H1 (cell line): ENCODE measurements around the gene DDX31. TPM values are rescaled to one million over a fixed set of nuclear protein-coding genes. Genes with fewer than 3 reads are reported as not detected.

Experiments used
- CTCF ChIA-PET: fragments of 300-600 bp; sonication (Branson Sonifier 250); formaldehyde crosslinking; loops from one replicate; lab custom pipeline; 2021; ENCODE audit not compliant: partially characterized antibody; lab: Charles Lee
- POLR2A ChIA-PET: fragments of 300-600 bp; sonication (Branson Sonifier 250); formaldehyde crosslinking; loops from one replicate; lab custom pipeline; 2021; ENCODE audit warnings: inconsistent platforms; ENCODE audit not compliant: partially characterized antibody; lab: Charles Lee
- DNase-seq, 2 experiments: peaks; one replicate each; pipeline versions ENCODE4 v3.0.0 to v3.0.0-alpha.2; 2010 to 2022; ENCODE audit warnings: low spot score in 2 of 2, low read depth in 1 of 2, mixed read lengths in 1 of 2
- FAIRE-seq: peaks from 2 replicates; lab custom pipeline; 2011; peaks lifted over from hg19 to GRCh38; lab: Jason Lieb, UNC
- H2AFZ ChIP-seq: 2 replicates; pipeline ENCODE4 v1.8.1; 2012; ENCODE audit warnings: low read length, inconsistent platforms
- H2AK5ac ChIP-seq: 2 replicates; pipeline ENCODE4 v1.6.1; 2013; ENCODE audit warnings: low read depth, low read length
- H2BK120ac ChIP-seq: replicated peaks from 2 replicates; pipeline ENCODE3; 2013; ENCODE audit warnings: low read depth, low read length, inconsistent platforms
- H2BK12ac ChIP-seq: 2 replicates; pipeline ENCODE4 v1.6.1; 2013; ENCODE audit warnings: low read depth, low read length
- H2BK15ac ChIP-seq: 2 replicates; pipeline ENCODE4 v1.6.1; 2013; ENCODE audit warnings: low read length
- H2BK20ac ChIP-seq: 2 replicates; pipeline ENCODE4 v1.6.1; 2013; ENCODE audit warnings: low read length
- H2BK5ac ChIP-seq: 2 replicates; pipeline ENCODE4 v1.6.1; 2013; ENCODE audit warnings: low read depth, low read length
- H3K14ac ChIP-seq: 2 replicates; pipeline ENCODE4 v1.6.1; 2013; ENCODE audit warnings: inconsistent platforms; ENCODE audit not compliant: insufficient read length
- H3K18ac ChIP-seq: 2 replicates; pipeline ENCODE4 v1.6.1; 2013; ENCODE audit warnings: low read length; ENCODE audit errors: extremely low read depth
- H3K23ac ChIP-seq: 2 replicates; pipeline ENCODE4 v1.6.1; 2013; ENCODE audit warnings: inconsistent platforms; ENCODE audit not compliant: insufficient read length
- H3K23me2 ChIP-seq: 2 replicates; pipeline ENCODE4 v1.6.1; 2013; ENCODE audit warnings: low read depth, low read length
- H3K27ac ChIP-seq: 2 replicates; pipeline ENCODE4 v1.6.1; 2011; ENCODE audit warnings: low read depth, low read length, inconsistent platforms
- H3K27me3 ChIP-seq, 4 experiments: replicated peaks in 1 of 4; 1 replicate in 1 of 4; 2 replicates in 3 of 4; pipeline versions ENCODE4 v1.6.1 to v1.8.1; 2011 to 2013; ENCODE audit warnings: low read length in 3 of 4, mild to moderate bottlenecking in 3 of 4, inconsistent platforms in 2 of 4, mixed read lengths in 2 of 4, moderate library complexity in 1 of 4; ENCODE audit not compliant: control insufficient read depth in 3 of 4, insufficient read depth in 3 of 4; ENCODE audit errors: extremely low read depth in 1 of 4
- H3K36me3 ChIP-seq, 4 experiments: 2 replicates each; pipeline versions ENCODE4 v1.6.1 to v1.8.1; 2011 to 2013; ENCODE audit warnings: mild to moderate bottlenecking in 4 of 4, low read length in 3 of 4, moderate library complexity in 2 of 4, control low read depth in 1 of 4, inconsistent platforms in 1 of 4; ENCODE audit not compliant: insufficient read depth in 4 of 4, control insufficient read depth in 2 of 4
- H3K4ac ChIP-seq: replicated peaks from 2 replicates; pipeline ENCODE3; 2013; ENCODE audit warnings: low read length, low read depth, mixed read lengths, inconsistent platforms; ENCODE audit not compliant: insufficient read length
- H3K4me1 ChIP-seq, 4 experiments: replicated peaks in 1 of 4; 1 replicate in 1 of 4; 2 replicates in 3 of 4; pipeline versions ENCODE4 v1.6.1 to v1.8.1; 2011 to 2013; ENCODE audit warnings: low read length in 3 of 4, inconsistent platforms in 2 of 4, mixed read lengths in 1 of 4; ENCODE audit not compliant: insufficient read depth in 4 of 4, control insufficient read depth in 3 of 4
- H3K4me2 ChIP-seq, 2 experiments: 2 replicates each; pipeline versions ENCODE4 v1.6.1 to v1.8.1; 2011 to 2013; ENCODE audit warnings: low read depth in 2 of 2, low read length in 2 of 2, control low read depth in 1 of 2, inconsistent platforms in 1 of 2, mild to moderate bottlenecking in 1 of 2; ENCODE audit not compliant: insufficient read depth in 1 of 2
- H3K4me3 ChIP-seq, 4 experiments: fragments of 200-600, 300-600 bp in 1 of 4; sonication (generic), shearing (Covaris generic), sonication (Bioruptor Twin) in 1 of 4; 2 replicates each; pipeline versions ENCODE4 v1.5.1 to v1.8.1; 2011 to 2016; ENCODE audit warnings: low read length in 4 of 4, low read depth in 3 of 4, control low read depth in 2 of 4, inconsistent platforms in 2 of 4, mild to moderate bottlenecking in 2 of 4, mixed read lengths in 1 of 4, moderate library complexity in 1 of 4; ENCODE audit not compliant: insufficient read depth in 2 of 4; ENCODE audit errors: extremely low read depth in 1 of 4
- H3K56ac ChIP-seq: replicated peaks from 2 replicates; pipeline ENCODE3; 2013; ENCODE audit warnings: low read depth, mild to moderate bottlenecking, mixed read lengths, low read length, inconsistent platforms; ENCODE audit not compliant: insufficient read length
- H3K79me1 ChIP-seq: 2 replicates; pipeline ENCODE4 v1.6.1; 2013; ENCODE audit warnings: low read depth, low read length, control low read depth
- H3K79me2 ChIP-seq, 2 experiments: 2 replicates each; pipeline versions ENCODE4 v1.6.1 to v1.8.1; 2012 to 2013; ENCODE audit warnings: low read length in 2 of 2, mild to moderate bottlenecking in 2 of 2, inconsistent platforms in 1 of 2; ENCODE audit not compliant: insufficient read depth in 2 of 2, control insufficient read depth in 1 of 2
- H3K9ac ChIP-seq, 4 experiments: replicated peaks in 1 of 4; 1 replicate in 1 of 4; 2 replicates in 3 of 4; pipeline versions ENCODE4 v1.6.1 to v1.8.1; 2011 to 2013; ENCODE audit warnings: low read depth in 3 of 4, low read length in 3 of 4, control low read depth in 2 of 4, mild to moderate bottlenecking in 2 of 4, moderate library complexity in 2 of 4, inconsistent platforms in 1 of 4; ENCODE audit errors: extremely low read depth in 1 of 4
- H3K9me3 ChIP-seq, 2 experiments: 2 replicates each; pipeline versions ENCODE4 v1.6.1 to v1.8.1; 2012 to 2013; ENCODE audit warnings: mild to moderate bottlenecking in 2 of 2, moderate library complexity in 2 of 2, control low read depth in 1 of 2, inconsistent platforms in 1 of 2, low read depth in 1 of 2, low read length in 1 of 2, mixed read lengths in 1 of 2; ENCODE audit not compliant: insufficient read depth in 2 of 2
- H4K20me1 ChIP-seq, 2 experiments: replicated peaks in 1 of 2; 2 replicates each; pipeline versions ENCODE3 to v1.8.1; 2011 to 2013; ENCODE audit warnings: inconsistent platforms in 2 of 2, low read length in 2 of 2, mild to moderate bottlenecking in 1 of 2; ENCODE audit not compliant: insufficient read depth in 2 of 2, control insufficient read depth in 1 of 2
- H4K5ac ChIP-seq: 2 replicates; pipeline ENCODE4 v1.6.1; 2013; ENCODE audit warnings: low read length, low read depth, mixed read lengths, inconsistent platforms; ENCODE audit not compliant: insufficient read length
- H4K8ac ChIP-seq: 2 replicates; pipeline ENCODE4 v1.8.0; 2013; ENCODE audit warnings: mild to moderate bottlenecking, moderate library complexity, low read length, inconsistent platforms; ENCODE audit not compliant: insufficient read depth; ENCODE audit errors: extremely low read depth
- H4K91ac ChIP-seq: replicated peaks from 2 replicates; pipeline ENCODE3; 2013; ENCODE audit warnings: low read length, mixed read lengths, inconsistent platforms; ENCODE audit not compliant: insufficient read length
- BACH1 ChIP-seq: IDR thresholded peaks from 2 replicates; pipeline ENCODE4 v1.6.1; 2012; ENCODE audit warnings: low read length, improper control_type of control experiment
- CBX8 ChIP-seq: fragments of 300-800, 300-1000 bp; sonication (generic); IDR thresholded peaks from 2 replicates; pipeline ENCODE4 v1.7.1; 2016; ENCODE audit warnings: low read depth, low read length, borderline replicate concordance
- CREB1 ChIP-seq: IDR thresholded peaks from 2 replicates; pipeline ENCODE4 v1.6.1; 2012; ENCODE audit warnings: inconsistent platforms
- GTF2F1 ChIP-seq: IDR thresholded peaks from 2 replicates; pipeline ENCODE4 v1.6.1; 2012; ENCODE audit warnings: low read depth, low read length, improper control_type of control experiment, borderline replicate concordance
- KDM5A ChIP-seq: fragments of 200-600 bp; IDR thresholded peaks from 2 replicates; pipeline ENCODE4 v1.7.1; 2012; ENCODE audit warnings: mild to moderate bottlenecking, low read length, inconsistent platforms, mixed read lengths
- POU5F1 ChIP-seq: IDR thresholded peaks from 2 replicates; pipeline ENCODE4 v1.6.1; 2011; ENCODE audit warnings: low read depth, mild to moderate bottlenecking, low read length, moderate library complexity
- SP1 ChIP-seq: IDR thresholded peaks from 2 replicates; pipeline ENCODE4 v1.6.1; 2011; ENCODE audit warnings: low read depth, low read length
- SUZ12 ChIP-seq: fragments of 200-600 bp; sonication (generic); IDR thresholded peaks from 2 replicates; pipeline ENCODE4 v1.6.1; 2012; ENCODE audit warnings: mild to moderate bottlenecking, inconsistent platforms, low read length, moderate library complexity, mixed read lengths
- TAF1 ChIP-seq: IDR thresholded peaks from 2 replicates; pipeline ENCODE4 v1.6.1; 2011; ENCODE audit warnings: mild to moderate bottlenecking, low read depth, low read length
- TBP ChIP-seq: IDR thresholded peaks from 2 replicates; pipeline ENCODE4 v1.6.1; 2011; ENCODE audit warnings: low read depth, low read length, improper control_type of control experiment
- WGBS, 2 experiments: shearing (Covaris generic) in 1 of 2; methylation state at CpG; one replicate each; pipeline versions ENCODE4 v1.1.6 to v1.1.7; 2013 to 2015; ENCODE audit warnings: low lambda C conversion rate in 2 of 2, mixed read lengths in 2 of 2, inconsistent platforms in 1 of 2, low coverage in 1 of 2, missing lambda C conversion rate in 1 of 2; ENCODE audit not compliant: insufficient replicate concordance in 2 of 2, insufficient coverage in 1 of 2, insufficient read length in 1 of 2; ENCODE audit errors: extremely low coverage in 1 of 2, missing lambda C conversion rate in 1 of 2; 5-methylcytosine and 5-hydroxymethylcytosine counted together
- polyA plus RNA-seq, 7 experiments: library from polyadenylated mRNA; depleted of rRNA in 3 of 7; stranded (reverse) in 5 of 7; unstranded in 2 of 7; fragments of >200 nt in 5 of 7; fragments of 200-250 nt in 2 of 7; gene quantifications; 1 replicate in 5 of 7; 2 replicates in 1 of 7; 4 replicates in 1 of 7; pipeline versions ENCODE4 v1.2.1 to v1.2.3, GENCODE V29; 2011 to 2013; ENCODE audit warnings: missing spikeins in 2 of 7, mixed read lengths in 2 of 7
- total RNA-seq: library from RNA; stranded (reverse); fragmentation: NEBNext Ultra II Directional; extraction: Animal tissue kit (Norgen Biotek cat#: 25700); gene quantifications from 2 replicates; pipeline ENCODE4 v1.2.1, GENCODE V29; 2021
- TF ChIP-seq, protein P1 (sequence below): IDR thresholded peaks from 2 replicates; pipeline ENCODE4 v1.6.1; 2012; ENCODE audit warnings: inconsistent platforms

The DDX31 gene
- total and polyA plus RNA-seq, 2 of the 8 experiments (the other 6 are each of a cell fraction or from before 2014, with no cell fraction given) = 9.5 to 23.7 TPM

DNA sequence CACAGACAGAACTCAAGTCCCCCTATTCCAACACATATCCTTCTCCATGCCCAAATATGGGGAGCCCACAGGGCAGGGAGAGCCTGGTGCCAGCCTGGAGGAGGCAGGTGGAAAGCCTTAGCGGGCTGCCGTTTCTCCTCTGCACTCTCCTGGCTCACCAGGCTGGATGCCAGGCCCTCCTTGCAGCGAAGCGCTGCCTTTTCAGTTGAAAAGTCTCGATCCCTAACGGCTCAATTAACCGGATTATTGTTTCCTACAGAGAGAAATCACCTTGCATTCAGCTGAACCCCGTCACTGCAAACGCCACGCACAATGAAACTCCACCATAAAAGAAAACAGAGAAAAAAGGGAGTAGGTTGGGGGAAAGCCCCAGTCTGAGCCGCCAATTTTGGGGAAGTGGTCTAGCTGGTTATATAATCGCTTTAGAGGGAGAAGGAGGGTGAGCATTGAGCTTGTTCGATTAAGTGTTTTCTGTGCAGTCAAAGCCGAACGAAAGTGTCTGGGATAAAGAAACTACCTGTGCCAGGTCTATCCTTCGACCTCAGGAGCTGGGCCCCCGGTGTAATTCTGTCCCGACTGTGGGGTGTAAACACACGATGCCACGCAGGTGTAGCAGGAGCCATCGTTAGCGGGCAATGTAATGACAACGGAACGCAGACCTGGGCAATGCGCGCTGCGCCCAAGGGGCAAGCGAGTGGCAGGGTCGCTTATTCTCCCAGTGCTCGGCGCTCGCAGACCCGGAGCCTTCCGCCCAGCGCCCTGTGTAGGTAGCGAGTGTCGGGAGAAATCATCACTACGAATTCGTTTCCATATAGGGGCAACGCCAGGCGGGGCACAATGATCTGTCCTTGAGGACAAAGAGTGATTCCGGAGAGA lies 83.6 kb downstream of the DDX31 start:
- H3K4me2 ChIP-seq = peak overlapping the region; percentile 64 to 89
- peaks cover 81 to 99% (median 94%) of the 10 kb centered on the region in 4 experiments for H3K27me3 ChIP-seq
- ChIA-PET CTCF (interaction anchor here (0.5 to 1.2 kb wide), 3 partner anchors 8 to 132 kb away, joined by 3 to 4 read pairs (median 3); no protein-coding TSS in a partner anchor), POLR2A (interaction anchor here (1.1 kb wide), 1 partner anchor 176 kb away, joined by 3 read pairs; the partner anchor contains the start of gene CFAP77)
- H3K4me1 ChIP-seq = peaks cover 0 to 74% (median 46%) of the 10 kb centered on the region in 4 experiments; a peak in 6 of 7 replicates
- 4% methylated on average over 42 of the region's 42 CpGs; no CpG with 5 or more reads in 1 of the 2 experiments for WGBS, 2 experiments
- H2BK5ac ChIP-seq = no peak overlapping the region
- no peaks in the 10 kb centered on the region for H3K79me2 ChIP-seq
- H3K27ac ChIP-seq = no peak overlapping the region
- no peak overlapping the region for H2BK120ac ChIP-seq
- peaks cover 13% of the 10 kb centered on the region for H3K23me2 ChIP-seq
- no peak overlapping the region for H3K56ac ChIP-seq
- peaks cover 0 to 4% (median 0%) of the 10 kb centered on the region in 4 experiments; a peak in 1 of 8 replicates for H3K36me3 ChIP-seq
- no peak overlapping the region for H4K8ac ChIP-seq
- H3K9me3 ChIP-seq = no peaks in the 10 kb centered on the region
- DNase-seq (no peak), FAIRE-seq (no peak)
- H2BK15ac ChIP-seq = no peak overlapping the region
- no peak overlapping the region for H4K5ac ChIP-seq
- no peak overlapping the region for H3K23ac ChIP-seq
- H3K4me3 ChIP-seq = peak overlapping the region; percentile 5 to 65 (median 12); a peak in 4 of 8 replicates
- peak overlapping the region; percentile 92; the same call in 1 of the 2 replicates for H2BK12ac ChIP-seq
- no peak overlapping the region for H3K9ac ChIP-seq
- 0 out of 2 replicates have a peak overlapping the region, but pooled peaks have one; percentile 33 for H2AK5ac ChIP-seq
- no peaks in the 10 kb centered on the region for H3K79me1 ChIP-seq
- H2AFZ ChIP-seq = 0 out of 2 replicates have a peak overlapping the region, but pooled peaks have one; percentile 18
- H4K20me1 ChIP-seq = peaks cover 2 to 32% of the 10 kb centered on the region in 2 experiments
- H4K91ac ChIP-seq = no peak overlapping the region
- H3K14ac ChIP-seq = no peak overlapping the region
- peak overlapping the region; percentile 71; the same call in 1 of the 2 replicates for H3K18ac ChIP-seq
- peak overlapping the region; percentile 80 for H2BK20ac ChIP-seq
- H3K4ac ChIP-seq = no peak overlapping the region
- TF ChIP-seq, protein P1, sequence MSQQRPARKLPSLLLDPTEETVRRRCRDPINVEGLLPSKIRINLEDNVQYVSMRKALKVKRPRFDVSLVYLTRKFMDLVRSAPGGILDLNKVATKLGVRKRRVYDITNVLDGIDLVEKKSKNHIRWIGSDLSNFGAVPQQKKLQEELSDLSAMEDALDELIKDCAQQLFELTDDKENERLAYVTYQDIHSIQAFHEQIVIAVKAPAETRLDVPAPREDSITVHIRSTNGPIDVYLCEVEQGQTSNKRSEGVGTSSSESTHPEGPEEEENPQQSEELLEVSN = no peak
- TF ChIP-seq KDM5A (no peak), SP1 (no peak), CREB1 (no peak), TAF1 (no peak), POU5F1 (no peak), CBX8 (peak; percentile 91), BACH1 (no peak), SUZ12 (peak; percentile 80), TBP (no peak), GTF2F1 (no peak)
